GM12801 (cell line): ENCODE results near the gene CYP51A1.

Experiments used
- TF ChIP-seq, protein P1 (sequence below): IDR thresholded peaks from one replicate; pipeline ENCODE4 v1.5.1; 2011; ENCODE audit warnings: control low read depth; ENCODE audit not compliant: insufficient read length; ENCODE audit errors: extremely low read depth

The CYP51A1 gene

DNA sequence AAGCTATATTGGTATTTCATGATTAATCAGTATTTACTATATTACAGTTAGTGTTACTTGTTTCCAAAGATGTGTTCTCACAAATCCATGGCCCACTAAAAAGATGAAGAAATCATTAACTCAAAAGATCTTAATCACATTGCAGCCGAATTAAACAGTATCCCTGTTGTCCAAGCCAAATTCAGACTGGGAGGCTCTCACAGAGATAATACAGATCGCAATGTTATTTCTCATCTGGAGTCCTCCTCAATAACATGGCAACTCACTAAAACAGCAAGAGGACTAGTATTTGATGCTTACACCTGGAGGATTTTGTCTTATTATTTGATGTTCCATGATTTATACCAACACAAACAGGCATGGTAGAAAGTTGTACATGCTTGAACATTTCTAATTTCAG is 23.4 kb downstream of the CYP51A1 start:
- TF ChIP-seq, protein P1, sequence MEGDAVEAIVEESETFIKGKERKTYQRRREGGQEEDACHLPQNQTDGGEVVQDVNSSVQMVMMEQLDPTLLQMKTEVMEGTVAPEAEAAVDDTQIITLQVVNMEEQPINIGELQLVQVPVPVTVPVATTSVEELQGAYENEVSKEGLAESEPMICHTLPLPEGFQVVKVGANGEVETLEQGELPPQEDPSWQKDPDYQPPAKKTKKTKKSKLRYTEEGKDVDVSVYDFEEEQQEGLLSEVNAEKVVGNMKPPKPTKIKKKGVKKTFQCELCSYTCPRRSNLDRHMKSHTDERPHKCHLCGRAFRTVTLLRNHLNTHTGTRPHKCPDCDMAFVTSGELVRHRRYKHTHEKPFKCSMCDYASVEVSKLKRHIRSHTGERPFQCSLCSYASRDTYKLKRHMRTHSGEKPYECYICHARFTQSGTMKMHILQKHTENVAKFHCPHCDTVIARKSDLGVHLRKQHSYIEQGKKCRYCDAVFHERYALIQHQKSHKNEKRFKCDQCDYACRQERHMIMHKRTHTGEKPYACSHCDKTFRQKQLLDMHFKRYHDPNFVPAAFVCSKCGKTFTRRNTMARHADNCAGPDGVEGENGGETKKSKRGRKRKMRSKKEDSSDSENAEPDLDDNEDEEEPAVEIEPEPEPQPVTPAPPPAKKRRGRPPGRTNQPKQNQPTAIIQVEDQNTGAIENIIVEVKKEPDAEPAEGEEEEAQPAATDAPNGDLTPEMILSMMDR = no peak

DNA sequence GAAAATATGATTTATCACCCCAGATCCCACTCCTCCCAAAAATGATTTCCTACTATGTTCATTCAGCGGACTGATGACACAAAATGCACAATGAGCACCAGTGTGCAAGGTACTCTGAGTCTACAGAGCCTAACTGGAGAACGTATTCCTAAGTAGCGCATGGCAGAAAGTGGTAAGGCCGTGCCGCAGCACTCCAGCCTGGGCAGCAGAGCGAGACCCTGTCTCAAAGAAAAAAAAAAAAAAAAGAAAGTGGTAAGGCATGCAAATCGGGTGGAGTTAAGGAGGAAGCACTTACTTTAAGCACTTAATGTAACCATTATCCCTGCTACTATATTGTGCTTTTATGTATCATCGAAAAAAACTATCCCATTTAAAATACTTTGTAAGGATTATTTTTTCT is 25.5 kb downstream of the CYP51A1 start:
- TF ChIP-seq, protein P1 = no peak

DNA sequence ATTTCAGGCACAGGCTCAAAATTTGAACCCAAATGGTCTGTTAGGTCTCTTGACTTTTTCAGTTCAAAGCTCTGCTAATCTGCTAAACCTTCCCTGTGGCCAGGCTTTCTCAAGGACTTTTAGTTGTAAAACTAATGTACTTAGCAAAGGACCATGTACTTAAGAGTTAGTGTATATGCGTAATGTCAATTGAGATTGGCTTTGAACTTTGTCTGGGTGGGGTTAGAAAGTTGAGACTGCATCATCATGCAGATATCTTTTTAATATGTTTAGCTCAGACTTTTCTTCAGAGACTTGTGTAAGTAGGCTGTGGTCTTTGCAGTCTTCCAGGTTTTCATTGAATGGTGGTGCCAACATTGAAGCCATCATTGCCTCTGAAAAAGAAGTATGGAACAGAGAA is 33.7 kb downstream of the CYP51A1 start:
- TF ChIP-seq, protein P1 = no peak

DNA sequence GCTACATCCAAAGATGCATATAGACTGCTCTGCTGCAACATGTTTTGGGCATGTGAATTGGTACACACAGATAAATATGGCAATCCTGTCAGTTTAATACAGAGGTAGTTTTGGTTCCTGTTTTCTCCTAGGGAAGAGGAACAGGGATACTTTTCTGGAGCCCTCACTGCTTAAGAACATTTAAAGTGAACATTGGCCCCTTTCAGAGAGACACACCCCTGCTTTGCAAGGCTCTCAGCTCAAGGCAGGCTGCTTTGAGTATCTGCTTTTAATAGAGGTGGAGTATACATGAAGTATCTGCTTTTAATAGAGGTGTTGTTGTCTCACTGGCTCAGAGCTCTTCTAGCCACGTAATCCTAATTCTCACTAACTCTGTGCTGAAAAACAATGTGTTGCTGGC is 38.9 kb downstream of the CYP51A1 start:
- TF ChIP-seq, protein P1 = no peak

DNA sequence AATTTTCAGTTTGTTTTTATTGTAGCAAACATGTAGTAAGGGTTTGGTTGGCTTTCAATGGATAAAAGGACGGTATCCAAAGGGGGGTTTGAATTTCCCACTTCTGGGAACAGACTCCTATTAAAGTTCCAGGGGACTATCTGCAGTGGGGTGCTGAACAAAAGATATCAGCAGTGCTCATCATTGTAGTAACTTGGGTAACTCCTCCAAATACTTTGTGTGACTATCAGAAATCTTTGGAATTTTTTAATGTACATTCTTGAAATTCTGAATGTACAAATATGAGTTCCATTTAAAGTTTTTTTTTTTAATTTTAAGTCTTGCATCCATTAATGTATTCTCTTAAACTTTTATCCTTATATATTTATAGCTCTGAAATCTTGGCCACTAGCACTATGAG is 42.1 kb downstream of the CYP51A1 start:
- TF ChIP-seq, protein P1 = no peak

DNA sequence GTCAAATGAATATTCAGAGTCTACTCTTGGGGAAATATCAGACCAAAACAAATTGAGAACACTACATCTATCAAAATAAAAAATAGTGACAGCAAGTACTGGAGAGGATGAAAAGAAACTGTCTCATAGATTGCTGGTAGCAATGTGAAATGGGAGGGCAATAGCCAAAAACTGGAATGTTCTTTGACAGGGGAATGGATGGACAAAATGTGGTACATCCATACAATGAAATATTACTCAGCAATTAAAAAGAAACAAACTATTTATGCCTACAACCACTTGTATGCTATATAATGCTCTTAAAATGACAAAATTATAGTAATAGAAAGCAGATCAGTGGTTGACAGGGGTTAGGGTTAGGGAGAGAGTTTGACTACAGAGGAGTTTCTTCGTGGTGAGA is 46.0 kb downstream of the CYP51A1 start:
- TF ChIP-seq, protein P1 = no peak

DNA sequence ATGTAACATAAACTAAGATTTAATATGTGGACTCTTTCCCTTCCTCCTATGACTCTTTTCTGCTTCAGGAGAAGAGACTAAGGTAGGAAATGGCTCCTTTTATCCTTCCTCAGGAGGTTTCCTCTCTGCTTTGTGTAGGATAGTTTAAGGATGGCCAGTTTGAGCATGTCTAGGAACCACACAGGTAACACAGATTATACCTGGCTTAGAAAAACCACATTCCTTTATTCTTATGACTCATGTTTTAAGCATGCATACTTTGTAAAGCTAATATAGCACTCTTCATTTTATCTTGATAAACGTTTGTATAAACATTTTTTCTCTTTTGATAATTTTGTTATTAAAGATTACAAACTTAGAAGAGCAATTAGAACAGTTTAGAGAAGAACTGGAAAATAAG is 57.8 kb downstream of the CYP51A1 start:
- TF ChIP-seq, protein P1 = no peak
